H9 (cell line): ENCODE measurements around the gene SLC31A2. TPM values are rescaled to one million over a fixed set of nuclear protein-coding genes. Genes with fewer than 3 reads are reported as not detected.

Experiments used
- DNase-seq: peaks from one replicate; pipeline ENCODE4 v3.0.0-alpha.2; 2017
- H2AFZ ChIP-seq: one replicate; pipeline ENCODE4 v1.6.1; 2013; ENCODE audit warnings: mild to moderate bottlenecking, low read length, control low read depth, moderate library complexity
- H2AK5ac ChIP-seq: 2 replicates; pipeline ENCODE4 v1.6.1; 2013; ENCODE audit warnings: low read length, control low read depth, mixed read lengths; ENCODE audit not compliant: insufficient read length
- H2BK120ac ChIP-seq: one replicate; pipeline ENCODE4 v1.6.1; 2013; ENCODE audit warnings: low read depth, mild to moderate bottlenecking, low read length, control low read depth, inconsistent platforms; ENCODE audit not compliant: poor library complexity, severe bottlenecking
- H2BK12ac ChIP-seq: 2 replicates; pipeline ENCODE4 v1.6.1; 2013; ENCODE audit warnings: low read length, control low read depth, mixed read lengths, low read depth; ENCODE audit not compliant: insufficient read length
- H2BK15ac ChIP-seq: 2 replicates; pipeline ENCODE4 v1.6.1; 2013; ENCODE audit warnings: low read depth, low read length, control low read depth
- H2BK20ac ChIP-seq: one replicate; pipeline ENCODE4 v1.6.1; 2013; ENCODE audit warnings: low read depth, mild to moderate bottlenecking, low read length, control low read depth, inconsistent platforms; ENCODE audit not compliant: poor library complexity, severe bottlenecking
- H2BK5ac ChIP-seq: 2 replicates; pipeline ENCODE4 v1.6.1; 2013; ENCODE audit warnings: low read length, control low read depth, mixed read lengths; ENCODE audit not compliant: insufficient read length
- H3K14ac ChIP-seq: 2 replicates; pipeline ENCODE4 v1.6.1; 2013; ENCODE audit warnings: low read length, control low read depth; ENCODE audit not compliant: insufficient read depth
- H3K18ac ChIP-seq: 2 replicates; pipeline ENCODE4 v1.6.1; 2013; ENCODE audit warnings: low read depth, mild to moderate bottlenecking, mixed read lengths, low read length, control low read depth; ENCODE audit not compliant: insufficient read length
- H3K23ac ChIP-seq: 2 replicates; pipeline ENCODE4 v1.6.1; 2013; ENCODE audit warnings: low read length, control low read depth, mixed read lengths, low read depth; ENCODE audit not compliant: insufficient read length
- H3K23me2 ChIP-seq: 2 replicates; pipeline ENCODE4 v1.6.1; 2013; ENCODE audit warnings: low read depth, mild to moderate bottlenecking, mixed read lengths, low read length, control low read depth; ENCODE audit not compliant: insufficient read length, poor library complexity, severe bottlenecking
- H3K27ac ChIP-seq: 2 replicates; pipeline ENCODE4 v1.5.1; 2013; ENCODE audit warnings: low read length, control low read depth, mixed read lengths, low read depth; ENCODE audit not compliant: insufficient read length
- H3K27me3 ChIP-seq: 2 replicates; pipeline ENCODE4 v1.6.1; 2013; ENCODE audit warnings: low read length, control low read depth, inconsistent platforms; ENCODE audit not compliant: insufficient read depth
- H3K4ac ChIP-seq: 2 replicates; pipeline ENCODE4 v1.6.1; 2013; ENCODE audit warnings: low read depth, mild to moderate bottlenecking, control low read depth, inconsistent platforms, low read length, moderate library complexity
- H3K4me1 ChIP-seq: 2 replicates; pipeline ENCODE4 v1.6.1; 2013; ENCODE audit warnings: low read length, control low read depth, inconsistent platforms; ENCODE audit not compliant: insufficient read depth
- H3K4me2 ChIP-seq: 2 replicates; pipeline ENCODE4 v1.6.1; 2013; ENCODE audit warnings: low read length, control low read depth, mixed read lengths; ENCODE audit not compliant: insufficient read length, insufficient read depth
- H3K56ac ChIP-seq: 2 replicates; pipeline ENCODE4 v1.6.1; 2013; ENCODE audit warnings: low read depth, mild to moderate bottlenecking, mixed read lengths, low read length, control low read depth; ENCODE audit not compliant: insufficient read length
- H3K79me1 ChIP-seq: 2 replicates; pipeline ENCODE4 v1.6.1; 2013; ENCODE audit warnings: low read depth, mild to moderate bottlenecking, moderate library complexity, low read length, control low read depth, inconsistent platforms; ENCODE audit not compliant: insufficient read depth, poor library complexity, severe bottlenecking
- H3K79me2 ChIP-seq: 2 replicates; pipeline ENCODE4 v1.6.1; 2013; ENCODE audit warnings: low read length, control low read depth, inconsistent platforms; ENCODE audit not compliant: insufficient read depth
- H3K9ac ChIP-seq: 2 replicates; pipeline ENCODE4 v1.6.1; 2013; ENCODE audit warnings: low read length, control low read depth, mixed read lengths; ENCODE audit not compliant: insufficient read length; ENCODE audit errors: extremely low read depth
- H3K9me3 ChIP-seq: one replicate; pipeline ENCODE4 v1.6.1; 2013; ENCODE audit warnings: low read depth, low read length, inconsistent platforms; ENCODE audit not compliant: control insufficient read depth
- H3T11ph ChIP-seq: one replicate; pipeline ENCODE4 v1.6.1; 2013; ENCODE audit warnings: mild to moderate bottlenecking, low read length, control low read depth, inconsistent platforms
- H4K20me1 ChIP-seq: one replicate; pipeline ENCODE4 v1.6.1; 2013; ENCODE audit not compliant: control insufficient read depth, insufficient read length, insufficient read depth
- H4K5ac ChIP-seq: 2 replicates; pipeline ENCODE4 v1.6.1; 2013; ENCODE audit warnings: low read depth, mild to moderate bottlenecking, mixed read lengths, low read length, control low read depth; ENCODE audit not compliant: insufficient read length
- H4K8ac ChIP-seq: replicated peaks from 2 replicates; pipeline ENCODE4 v1.6.1; 2013; ENCODE audit warnings: low read length, control low read depth, mixed read lengths, low read depth; ENCODE audit not compliant: insufficient read length
- H4K91ac ChIP-seq: 2 replicates; pipeline ENCODE4 v1.6.1; 2013; ENCODE audit warnings: low read depth, mild to moderate bottlenecking, moderate library complexity, mixed read lengths, low read length, control low read depth; ENCODE audit not compliant: insufficient read length
- H3K27ac Mint-ChIP-seq, 3 experiments: 2 replicates in 2 of 3; 3 replicates in 1 of 3; pipeline ENCODE4 v1.8.0; 2020 to 2021; ENCODE audit warnings: mixed read lengths in 3 of 3, mild to moderate bottlenecking in 1 of 3, moderate library complexity in 1 of 3
- H3K27me3 Mint-ChIP-seq: 2 replicates; pipeline ENCODE4 v1.8.0; 2021; ENCODE audit warnings: low read depth, mild to moderate bottlenecking, moderate library complexity, mixed read lengths
- H3K36me3 Mint-ChIP-seq, 3 experiments: 2 replicates in 2 of 3; 3 replicates in 1 of 3; pipeline ENCODE4 v1.8.0; 2020 to 2021; ENCODE audit warnings: low read depth in 3 of 3, mixed read lengths in 3 of 3; ENCODE audit not compliant: insufficient read depth in 1 of 3
- H3K4me1 Mint-ChIP-seq, 2 experiments: 2 replicates each; pipeline ENCODE4 v1.8.0; 2020; ENCODE audit warnings: mixed read lengths in 2 of 2
- H3K4me3 Mint-ChIP-seq, 2 experiments: 2 replicates in 1 of 2; 3 replicates in 1 of 2; pipeline ENCODE4 v1.8.0; 2020 to 2021; ENCODE audit warnings: mild to moderate bottlenecking in 2 of 2, mixed read lengths in 2 of 2, moderate library complexity in 1 of 2
- H3K9me3 Mint-ChIP-seq, 2 experiments: 2 replicates in 1 of 2; 3 replicates in 1 of 2; pipeline ENCODE4 v1.8.0; 2020; ENCODE audit warnings: mild to moderate bottlenecking in 2 of 2, mixed read lengths in 2 of 2, moderate library complexity in 1 of 2
- CTCF ChIP-seq: fragments of 200-600 bp; sonication (generic); conservative IDR thresholded peaks from 3 replicates; pipeline ENCODE4 v1.8.0; 2021; ENCODE audit warnings: antibody characterized with exemption, mild to moderate bottlenecking
- WGBS: extraction: QIAGEN DNeasy Blood & Tissue Kit; methylation state at CpG from one replicate; pipeline ENCODE4 v1.1.7; 2013; ENCODE audit warnings: missing lambda C conversion rate, low lambda C conversion rate, mixed read lengths; ENCODE audit not compliant: insufficient read length; ENCODE audit errors: extremely low coverage; 5-methylcytosine and 5-hydroxymethylcytosine counted together
- total RNA-seq: library from RNA; stranded (reverse); gene quantifications from 2 replicates; pipeline ENCODE4 v1.2.1, GENCODE V29; 2021

The SLC31A2 gene
- total RNA-seq, 1 experiment from 2014 or later, result 1.0 TPM

- no peaks in the 10 kb centered on the region for H3K79me1 ChIP-seq
- no peaks in the 10 kb centered on the region for H3K4me1 Mint-ChIP-seq
- H4K20me1 ChIP-seq, result no peaks in the 10 kb centered on the region
- no peak overlapping the region for H3K18ac ChIP-seq
- no peak overlapping the region for H4K91ac ChIP-seq
- no peak overlapping the region for H3K4me3 Mint-ChIP-seq
- H3K9me3 ChIP-seq, result no peaks in the 10 kb centered on the region
- no peak overlapping the region for H3K56ac ChIP-seq
- H4K8ac ChIP-seq, result no peak overlapping the region
- no peak overlapping the region for H3K4ac ChIP-seq
- H3K9me3 Mint-ChIP-seq, result no peaks in the 10 kb centered on the region
- no peaks in the 10 kb centered on the region for H3K4me1 ChIP-seq
- peaks cover 10 to 64% (median 47%) of the 10 kb centered on the region in 3 experiments; a peak in 6 of 7 replicates for H3K36me3 Mint-ChIP-seq
- H4K5ac ChIP-seq, result no peak overlapping the region
- no peak overlapping the region for H3K14ac ChIP-seq
- H2BK120ac ChIP-seq, result no peak overlapping the region
- no peak overlapping the region for H2AK5ac ChIP-seq
- no peak for TF ChIP-seq CTCF
- H3T11ph ChIP-seq, result no peak overlapping the region
- no peak overlapping the region for H3K27ac ChIP-seq
- no peak overlapping the region for H2BK12ac ChIP-seq
- no peak overlapping the region for H2AFZ ChIP-seq
- DNase-seq, result no peak
- WGBS, result no CpG with 5 or more reads among the region's 1 CpG
- H3K23ac ChIP-seq, result no peak overlapping the region
- no peak overlapping the region for H2BK5ac ChIP-seq
- H3K27ac Mint-ChIP-seq, result no peak overlapping the region
- H3K27me3 Mint-ChIP-seq, result no peaks in the 10 kb centered on the region
- no peak overlapping the region for H2BK20ac ChIP-seq
- no peak overlapping the region for H2BK15ac ChIP-seq
- no peak overlapping the region for H3K9ac ChIP-seq
- no peak overlapping the region for H3K4me2 ChIP-seq
- H3K23me2 ChIP-seq, result no peaks in the 10 kb centered on the region
- H3K79me2 ChIP-seq, result no peaks in the 10 kb centered on the region
- H3K27me3 ChIP-seq, result no peaks in the 10 kb centered on the region
Observed at GRCh38 chr9:113179839-113180238, 29.0 kb downstream of the SLC31A2 start.
